Activated CD8-positive, alpha-beta memory T cell treated with anti-CD3 and anti-CD28 coated beads for 24 hours (primary cell): Measurements from ENCODE around the gene OR2S2.
"Not testable (repeated sequence)": the region's sequence is repeated elsewhere in the genome, so short reads cannot be mapped to it uniquely, and the experiment has no call there.

ENCODE experiments used
- DNase-seq: peaks from one replicate; pipeline ENCODE4 v3.0.0-alpha.2; 2020

OR2S2 gene

DNA sequence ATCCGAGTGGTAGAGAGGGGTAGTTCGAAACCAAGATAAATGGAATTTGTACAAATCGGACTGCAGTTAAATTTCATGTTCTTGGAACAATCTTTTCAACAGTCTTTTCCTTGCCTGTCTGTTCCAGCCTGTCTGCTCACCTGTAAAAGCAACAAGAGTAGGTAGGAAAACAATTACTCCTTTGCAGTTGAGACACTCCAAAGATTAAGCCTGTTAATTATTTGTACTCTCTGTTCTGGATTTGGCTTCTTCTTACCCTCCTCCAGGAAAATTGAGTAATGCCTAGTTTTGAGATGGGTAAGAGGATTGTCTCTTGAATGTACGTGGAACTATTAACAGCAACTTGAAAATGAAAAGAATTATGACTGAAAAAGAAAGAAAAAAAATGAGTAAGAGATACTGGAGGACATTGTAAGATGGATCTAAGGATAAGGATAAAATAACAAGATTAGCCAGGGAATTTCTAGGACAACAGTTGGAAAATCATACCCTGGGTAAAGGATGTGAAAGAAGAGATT, 24.3 kb downstream of the OR2S2 start:
- DNase-seq, result no peak

DNA sequence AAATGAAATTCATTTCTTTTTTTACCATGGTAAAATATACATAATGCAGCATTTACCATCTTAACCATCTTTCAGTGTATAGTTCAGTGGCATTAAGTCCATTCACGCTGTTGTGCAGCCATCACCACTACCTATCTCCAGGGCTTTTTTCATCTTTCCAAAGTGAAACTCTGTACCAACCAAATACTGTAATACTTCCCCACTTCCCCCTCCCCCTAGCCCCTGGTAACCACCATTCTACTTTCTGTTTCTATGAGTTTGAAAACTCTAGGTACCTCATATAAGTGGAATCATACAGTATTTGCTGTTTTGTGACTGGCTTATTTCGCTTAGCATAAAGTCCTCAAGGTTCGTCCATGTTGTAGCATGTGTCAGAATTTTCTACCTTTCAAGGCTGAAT, 25.2 kb downstream of the OR2S2 start:
- DNase-seq, result no peak

DNA sequence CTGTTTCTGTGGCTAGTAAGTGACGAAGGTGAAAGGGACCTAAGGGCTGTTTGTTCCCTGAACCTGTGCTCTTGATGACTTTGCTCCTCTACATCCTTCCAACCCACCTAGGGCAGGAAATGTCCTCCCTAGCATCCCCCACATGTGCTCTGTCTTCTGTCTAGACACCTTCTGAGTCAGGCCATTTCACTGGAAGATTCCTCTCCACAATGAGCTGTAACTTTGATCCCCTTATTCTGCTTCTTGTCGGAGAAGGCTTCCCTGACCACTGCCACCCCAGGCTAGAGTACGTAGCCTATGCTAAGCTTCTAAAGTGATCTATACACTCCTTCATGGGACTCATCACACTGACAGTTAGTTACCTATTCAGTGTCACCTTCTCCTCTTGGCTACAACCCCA, 27.0 kb downstream of the OR2S2 start:
- no peak for DNase-seq

DNA sequence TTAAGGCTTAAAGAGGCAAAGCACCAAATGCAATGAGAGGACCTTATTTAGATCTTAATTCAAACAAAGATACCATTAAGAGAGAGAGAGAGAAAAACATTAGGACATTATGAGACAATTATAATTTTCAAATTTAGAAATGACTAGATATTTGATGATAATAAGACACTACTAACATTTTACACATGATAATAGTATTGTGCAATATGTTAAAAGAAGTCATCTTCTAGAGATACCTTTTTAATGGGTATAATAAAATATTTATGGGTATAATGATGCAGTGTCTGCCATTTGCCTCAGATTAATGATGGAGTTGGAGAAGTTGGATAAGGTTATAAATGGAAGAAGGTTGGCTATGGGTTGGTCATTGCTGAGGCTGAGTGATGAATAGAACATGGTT, 27.4 kb downstream of the OR2S2 start:
- DNase-seq, result no peak

DNA sequence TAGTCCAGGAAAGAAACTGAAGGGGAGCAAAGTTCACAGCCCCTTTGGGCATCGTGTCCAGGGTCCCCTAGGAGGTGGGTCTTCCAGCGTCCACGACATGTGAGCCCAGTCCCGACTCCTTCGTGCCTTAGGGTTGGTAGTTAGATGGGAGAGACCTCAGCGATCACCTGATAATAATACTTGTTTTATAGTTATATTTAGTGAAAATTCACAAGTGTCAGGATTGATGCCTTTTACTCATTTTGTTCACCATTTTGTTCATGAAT, 28.6 kb downstream of the OR2S2 start:
- DNase-seq, result no peak

DNA sequence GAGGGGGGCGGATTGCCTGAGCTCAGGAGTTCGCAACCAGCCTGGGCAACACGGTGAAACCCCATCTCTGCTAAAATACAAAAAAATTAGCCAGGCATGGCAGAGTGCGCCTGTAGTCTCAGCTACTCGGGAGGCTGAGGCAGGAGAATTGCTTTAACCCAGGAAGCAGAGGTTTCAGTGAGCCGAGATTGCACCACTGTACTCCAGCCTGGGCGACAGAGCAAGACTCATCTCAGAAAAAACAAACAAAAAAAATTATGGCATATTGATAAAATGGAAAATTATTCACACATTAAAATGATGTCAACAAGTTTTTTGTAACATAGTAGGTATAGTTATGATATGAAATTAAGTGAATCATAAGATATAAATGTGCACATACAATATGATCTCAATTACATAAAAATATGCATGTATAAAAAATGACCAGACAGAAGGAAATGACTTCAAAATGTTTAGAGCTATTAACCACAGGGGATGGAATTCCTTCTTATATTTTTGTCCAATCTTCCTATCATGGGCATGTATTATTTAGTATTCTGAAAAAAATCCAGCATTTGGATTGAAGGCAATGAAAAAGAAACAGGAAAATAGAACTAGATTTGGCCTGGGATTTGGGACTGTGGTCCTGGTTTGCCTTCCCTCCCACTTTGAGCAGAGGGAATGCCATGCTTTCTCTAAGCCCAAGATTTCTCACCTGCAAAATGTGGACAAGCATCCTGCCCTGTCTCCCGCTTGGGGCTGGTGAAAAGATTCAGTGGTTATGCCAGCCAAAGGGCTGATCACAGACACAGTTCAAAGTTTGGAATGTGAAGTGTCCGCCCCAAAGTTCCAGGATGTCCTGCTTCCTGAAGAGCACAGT, 29.1 kb downstream of the OR2S2 start:
- DNase-seq, result no peak

DNA sequence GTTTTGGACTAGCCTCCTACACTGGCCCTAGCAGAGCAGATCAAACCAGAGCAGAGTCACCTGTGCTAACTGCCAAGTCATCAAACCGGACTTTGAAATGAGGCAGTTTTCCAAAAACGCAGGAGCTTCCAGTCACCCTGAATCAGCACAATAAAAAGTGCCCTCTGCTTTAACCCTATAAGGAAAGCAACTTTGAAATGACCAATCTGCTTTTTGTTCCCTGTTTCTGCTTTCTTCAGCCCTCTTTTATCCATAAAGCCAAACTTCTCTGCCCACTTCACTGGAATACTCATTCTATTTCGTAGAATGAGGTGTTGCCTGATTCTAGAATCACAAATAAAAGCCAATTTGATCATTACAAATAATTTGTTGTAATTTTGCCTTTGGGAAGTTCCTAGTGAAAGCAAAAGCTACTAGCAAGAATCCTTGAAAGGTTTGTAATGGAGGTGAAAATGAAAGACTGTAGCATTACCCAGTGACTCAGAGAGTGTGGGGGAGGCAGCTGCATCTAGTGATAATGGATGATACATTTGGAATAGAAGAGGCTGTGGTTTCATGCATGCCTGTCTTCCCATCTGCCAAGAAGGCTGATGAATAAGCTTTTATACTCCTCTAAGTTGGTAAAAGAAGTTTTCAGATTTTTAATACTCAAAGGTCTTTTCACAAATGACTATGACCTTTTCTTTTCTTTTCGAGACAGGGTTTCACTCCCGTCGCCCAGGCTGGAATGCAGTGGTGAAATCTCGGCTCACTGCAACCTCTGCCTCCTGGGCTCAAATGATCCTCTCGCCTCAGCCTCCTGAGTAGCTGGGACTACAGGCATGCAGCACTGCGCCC, 33.8 kb downstream of the OR2S2 start:
- no peak for DNase-seq

DNA sequence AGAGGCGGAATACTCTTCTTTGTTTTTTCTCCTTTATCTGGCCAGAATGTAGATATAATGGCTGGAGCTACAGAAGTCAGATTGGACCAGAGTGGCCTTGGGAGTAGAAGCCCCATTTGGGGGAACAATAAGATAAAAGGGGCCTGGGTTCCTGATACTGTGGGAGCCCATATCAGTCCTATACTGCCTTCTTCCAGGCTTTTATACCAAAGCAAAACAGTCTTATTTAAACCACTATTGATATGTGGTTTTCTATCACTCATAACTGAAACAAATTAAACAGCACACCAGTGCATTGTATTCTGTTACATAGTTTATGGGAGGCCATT, 34.4 kb downstream of the OR2S2 start:
- no peak for DNase-seq

DNA sequence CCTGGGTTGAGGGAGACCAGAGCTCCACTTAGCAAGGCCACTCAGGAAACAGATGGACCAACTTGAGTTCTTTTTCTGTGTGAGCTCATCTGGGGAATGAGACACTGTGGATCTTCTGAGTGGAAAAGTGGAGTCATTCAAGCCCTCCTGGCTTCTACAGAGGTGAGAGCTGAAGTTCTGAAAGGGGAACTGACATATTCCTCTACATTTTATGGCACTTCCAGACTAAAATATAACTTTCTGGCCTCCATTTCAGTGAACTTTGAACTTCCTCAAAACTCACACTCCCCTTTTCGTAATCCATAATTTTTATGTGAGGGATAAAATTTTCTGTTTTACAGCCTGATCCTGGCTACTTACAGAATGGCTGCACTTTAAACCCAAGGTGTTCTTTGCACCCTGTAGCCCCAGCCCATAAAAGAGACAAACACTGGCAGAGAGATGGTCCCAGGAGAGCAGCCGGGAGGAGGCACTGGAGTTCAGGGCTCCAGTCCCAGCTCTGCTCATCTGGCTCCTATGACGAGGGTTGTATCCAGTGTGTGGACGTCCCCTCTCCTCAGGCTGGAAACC, 37.8 kb downstream of the OR2S2 start:
- DNase-seq, result no peak

DNA sequence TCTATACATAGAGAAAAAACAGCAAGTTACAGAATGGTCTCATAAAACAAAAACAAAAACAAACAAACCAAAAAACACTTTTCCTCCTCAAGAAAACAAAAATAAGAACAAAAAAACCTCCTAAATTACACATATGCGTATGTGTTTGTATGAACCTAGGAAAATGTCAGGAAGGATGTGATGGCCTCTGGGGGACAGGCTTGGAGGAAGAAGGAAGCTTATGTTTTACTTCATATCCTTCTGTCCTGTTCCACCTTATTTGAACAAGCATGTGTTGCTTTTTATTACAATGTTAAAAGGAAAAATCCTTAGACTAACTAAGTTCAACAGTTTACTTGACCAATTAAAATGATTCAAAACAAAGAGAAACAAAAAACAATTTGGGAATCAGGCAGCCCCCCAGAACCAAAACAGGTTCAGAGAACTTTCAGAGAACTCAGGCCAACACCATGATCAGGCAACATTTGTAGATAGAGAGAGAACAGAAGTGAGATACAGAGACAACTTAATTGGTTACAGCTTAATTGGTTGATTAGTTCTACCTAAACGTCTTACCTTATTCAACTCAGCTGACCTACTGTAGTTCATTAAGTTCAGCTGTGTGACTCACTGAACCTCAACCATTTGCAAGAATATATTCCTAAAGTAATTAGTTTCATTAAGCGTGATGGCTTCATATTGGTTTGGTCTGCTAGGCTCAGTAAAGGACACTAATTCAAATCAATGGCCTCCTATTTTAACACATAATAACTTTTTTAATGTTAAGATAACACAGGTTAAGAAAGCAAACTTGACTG, 38.5 kb downstream of the OR2S2 start:
- DNase-seq, result no peak

DNA sequence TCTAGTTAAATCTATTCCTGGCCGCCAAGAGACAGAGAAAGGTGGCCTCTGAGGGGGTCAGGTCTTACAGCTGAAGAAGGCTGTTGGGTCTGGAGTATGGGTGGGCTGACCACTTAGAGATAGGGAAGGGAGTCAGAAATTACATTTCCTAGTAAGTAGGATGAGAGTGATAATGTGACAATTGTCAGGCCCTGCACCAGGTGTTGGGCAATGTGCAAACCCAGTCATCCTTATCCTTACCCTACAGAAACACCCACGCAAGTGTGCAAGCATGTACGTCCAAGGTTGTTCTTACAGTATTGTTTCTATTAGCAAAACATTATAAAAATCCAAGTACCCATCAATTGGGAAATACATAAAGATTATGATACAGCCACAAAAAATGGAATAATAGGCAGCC, 39.2 kb downstream of the OR2S2 start:
- DNase-seq, result no peak

DNA sequence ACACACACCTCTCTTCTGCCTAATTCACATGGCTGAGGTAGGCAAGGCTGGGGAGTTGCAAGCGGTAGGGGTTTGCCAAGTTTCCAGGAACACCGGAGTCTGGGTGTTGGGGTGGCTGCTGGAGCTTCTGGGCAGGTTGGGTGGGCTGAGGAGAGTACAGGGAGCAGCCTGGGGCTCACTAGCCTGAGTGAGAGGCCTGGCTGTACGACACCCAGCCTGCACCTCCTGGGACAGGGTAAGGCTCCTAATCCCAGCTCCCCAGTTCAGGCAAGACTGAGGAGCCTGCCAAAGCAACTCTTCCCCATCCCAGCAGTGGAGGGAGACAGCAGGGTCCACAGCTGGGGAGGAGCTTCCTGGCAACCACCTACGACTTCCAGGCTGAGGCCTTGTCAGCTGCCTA, 40.7 kb downstream of the OR2S2 start:
- DNase-seq, result no peak

DNA sequence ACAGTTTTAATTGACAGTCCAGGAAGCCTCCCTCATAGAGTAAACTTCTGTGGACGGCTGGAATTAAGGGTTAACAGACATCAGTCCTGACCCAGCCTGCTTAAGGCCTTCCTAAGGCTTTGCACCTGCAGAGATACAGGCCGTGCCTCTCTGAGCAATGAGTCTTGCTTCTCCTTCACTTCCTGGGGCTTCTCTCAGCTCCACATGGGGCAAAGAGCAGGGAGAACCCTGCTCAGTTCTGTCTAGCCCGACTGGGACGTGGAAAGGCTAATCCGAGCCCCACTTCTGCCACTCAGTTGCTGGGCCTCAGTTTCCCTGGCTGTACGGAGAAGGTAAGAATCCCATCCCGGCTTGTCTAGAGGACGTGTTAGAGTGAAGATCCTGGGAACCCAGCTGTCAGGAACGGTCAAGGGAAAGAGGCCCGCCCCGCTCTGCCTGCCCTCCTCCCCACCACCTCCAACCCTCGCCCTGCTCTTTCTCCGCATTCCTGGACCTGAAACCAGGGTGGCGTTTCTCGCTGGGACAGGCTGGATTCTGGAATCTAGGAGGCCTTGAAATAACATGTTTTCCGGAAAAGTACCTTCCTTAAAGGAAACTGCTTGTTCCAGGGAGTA, 42.2 kb downstream of the OR2S2 start:
- no peak for DNase-seq

DNA sequence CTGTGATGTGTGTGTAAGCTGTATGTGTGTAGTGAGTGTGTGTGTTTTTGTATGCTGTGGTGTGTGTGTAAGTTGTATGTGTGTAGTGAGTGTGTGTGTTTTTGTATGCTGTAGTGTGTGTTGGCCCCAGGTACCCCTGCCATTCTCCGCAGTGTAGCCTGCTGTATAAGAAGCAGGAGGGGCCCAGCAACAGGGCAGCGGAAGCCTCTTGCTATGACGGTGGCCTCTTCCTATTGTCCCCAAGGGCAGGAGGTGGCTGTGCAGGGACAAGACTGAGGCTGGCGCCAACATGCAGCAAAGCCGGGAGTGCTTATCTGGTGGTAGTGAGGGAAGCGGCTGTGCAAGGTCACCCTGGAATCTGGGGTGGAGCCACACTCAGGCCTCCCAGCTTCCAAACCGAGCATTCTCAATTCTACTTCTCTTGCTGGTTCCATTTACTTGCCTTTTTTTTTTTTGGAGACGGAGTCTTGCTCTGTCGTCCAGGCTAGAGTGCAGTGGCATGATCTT, 43.6 kb downstream of the OR2S2 start:
- DNase-seq, result no peak

DNA sequence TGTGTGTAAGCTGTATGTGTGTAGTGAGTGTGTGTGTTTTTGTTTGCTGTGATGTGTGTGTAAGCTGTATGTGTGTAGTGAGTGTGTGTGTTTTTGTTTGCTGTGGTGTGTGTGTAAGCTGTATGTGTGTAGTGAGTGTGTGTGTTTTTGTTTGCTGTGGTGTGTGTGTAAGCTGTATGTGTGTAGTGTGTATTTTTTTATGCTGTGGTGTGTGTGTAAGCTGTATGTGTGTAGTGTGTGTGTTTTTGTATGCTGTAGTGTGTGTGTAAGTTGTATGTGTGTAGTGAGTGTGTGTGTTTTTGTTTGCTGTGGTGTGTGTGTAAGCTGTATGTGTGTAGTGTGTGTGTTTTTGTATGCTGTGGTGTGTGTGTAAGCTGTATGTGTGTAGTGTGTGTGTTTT, 44.5 kb downstream of the OR2S2 start:
- DNase-seq, result not testable (repeated sequence)

DNA sequence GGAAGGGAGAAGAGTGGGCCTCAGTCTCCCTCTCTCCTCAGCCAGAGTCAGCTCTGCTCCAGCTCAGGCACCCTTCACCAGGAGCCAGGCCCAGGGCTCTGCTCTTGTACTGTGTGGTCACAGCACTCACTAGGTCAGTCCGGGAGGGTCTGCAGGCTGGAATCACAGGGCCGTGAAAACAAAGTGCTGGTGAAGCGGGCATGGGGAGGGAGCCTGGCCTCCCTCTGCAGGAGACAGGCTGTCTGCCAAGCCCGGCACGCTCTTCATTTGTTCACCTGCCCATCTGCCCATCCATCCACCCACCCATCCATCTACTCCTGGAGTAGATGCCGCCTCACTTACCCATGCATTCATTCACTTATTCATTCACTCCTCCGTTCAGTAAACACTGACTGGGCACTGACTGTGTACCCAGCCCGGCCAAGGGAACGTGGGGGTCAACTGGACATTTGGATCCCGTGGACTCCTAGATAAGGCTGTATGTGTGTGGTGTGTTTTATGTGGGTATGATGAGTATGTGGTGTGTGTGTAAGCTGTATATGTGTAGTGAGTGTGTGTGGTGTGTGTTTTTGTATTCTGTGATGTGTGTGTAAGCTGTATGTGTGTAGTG, 45.1 kb downstream of the OR2S2 start:
- no peak for DNase-seq

DNA sequence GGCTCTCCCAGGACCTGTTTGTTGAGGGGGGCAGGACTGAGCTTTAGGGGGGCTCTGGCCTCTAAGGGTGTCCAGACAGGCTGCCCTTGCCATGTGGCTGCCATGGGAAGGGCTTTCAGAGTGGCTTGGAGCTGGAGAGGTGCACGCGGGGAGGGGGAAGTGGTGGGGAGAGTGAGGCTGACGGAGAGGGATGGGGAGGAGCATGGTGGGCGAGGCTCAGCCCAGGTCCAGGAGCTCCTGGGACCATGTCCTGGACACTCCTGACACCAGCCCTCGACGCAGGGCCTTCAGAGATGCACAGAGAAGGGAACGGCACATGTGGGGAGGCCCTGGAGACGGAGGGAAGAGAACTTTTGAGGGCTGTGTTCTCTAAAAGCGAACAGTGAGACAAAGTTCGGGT, 46.3 kb downstream of the OR2S2 start:
- no peak for DNase-seq

DNA sequence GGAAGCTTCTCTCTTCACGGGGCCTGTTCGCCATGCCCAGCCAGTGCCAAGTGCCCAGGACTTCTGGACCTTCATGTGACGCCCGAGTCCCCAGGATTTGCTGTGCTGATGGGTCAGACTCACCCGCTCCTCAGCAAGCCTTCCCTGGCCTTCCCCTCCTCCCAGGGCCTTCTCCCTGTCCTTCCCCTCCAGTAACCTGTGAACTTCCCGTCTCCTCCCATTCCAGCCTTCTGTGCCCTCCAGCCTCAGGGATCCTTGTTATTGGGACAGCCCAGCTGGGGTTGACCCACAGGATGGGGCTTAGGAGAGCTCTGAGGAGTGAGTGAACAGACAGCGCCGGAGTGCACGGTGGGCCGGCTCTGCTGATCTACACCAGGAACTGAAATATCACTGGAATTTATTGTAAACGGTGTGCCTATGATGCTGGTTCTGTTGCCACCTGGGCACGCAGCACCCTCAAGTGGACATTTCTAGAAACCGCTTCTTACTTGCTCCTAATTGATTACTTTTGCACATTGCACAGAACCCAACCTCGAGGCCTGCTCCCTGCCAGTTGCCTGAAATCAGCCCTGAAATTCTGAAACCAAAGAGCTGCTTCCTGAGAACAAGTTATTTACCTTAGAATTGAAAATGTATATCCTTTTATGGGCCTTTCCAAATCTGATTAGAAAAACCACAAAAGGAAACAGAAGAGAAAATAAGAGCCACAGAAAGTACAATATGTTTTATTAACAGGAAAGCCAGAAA, 47.2 kb downstream of the OR2S2 start:
- DNase-seq, result no peak

DNA sequence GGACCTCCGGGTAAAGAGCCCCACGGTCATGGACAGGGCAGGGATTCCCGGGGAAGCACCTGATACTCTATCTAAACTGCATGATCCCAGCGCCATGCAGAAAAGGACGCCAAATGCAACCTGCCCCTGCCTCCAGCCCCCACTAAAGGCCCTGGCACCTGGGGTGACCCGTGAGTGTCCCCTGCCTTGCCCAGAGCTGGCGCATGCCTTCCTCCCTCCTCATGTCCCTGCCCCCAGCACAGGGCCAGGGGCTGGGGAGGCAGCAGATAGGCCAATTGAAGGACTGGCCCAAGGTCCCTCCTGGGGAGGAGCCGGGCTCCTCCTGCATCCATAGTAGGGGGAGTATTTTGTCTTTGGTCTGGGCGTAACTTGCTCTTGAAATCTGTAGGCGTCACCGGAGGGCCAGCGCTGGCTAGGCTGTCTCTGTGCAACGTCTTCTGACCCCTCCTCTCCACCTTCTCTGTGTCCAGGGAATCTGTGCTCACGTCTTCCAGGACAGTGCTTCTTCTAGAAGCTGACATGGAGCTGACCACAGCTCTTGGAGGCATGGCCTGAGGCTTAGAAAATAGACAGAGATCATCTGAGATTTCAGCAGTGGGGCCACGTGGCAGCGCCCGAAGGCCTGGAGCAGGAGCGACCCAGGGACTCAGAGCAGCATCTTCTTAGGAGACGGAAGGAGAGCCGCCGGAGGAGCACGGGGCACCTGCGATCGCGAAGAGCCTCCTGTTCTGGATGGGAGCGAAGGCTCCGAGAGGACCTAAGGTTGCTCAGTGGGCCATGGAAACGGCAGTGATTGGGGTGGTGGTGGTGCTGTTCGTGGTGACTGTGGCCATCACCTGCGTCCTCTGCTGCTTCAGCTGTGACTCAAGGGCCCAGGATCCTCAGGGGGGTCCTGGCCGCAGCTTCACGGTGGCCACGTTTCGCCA, 48.0 kb downstream of the OR2S2 start:
- no peak for DNase-seq

DNA sequence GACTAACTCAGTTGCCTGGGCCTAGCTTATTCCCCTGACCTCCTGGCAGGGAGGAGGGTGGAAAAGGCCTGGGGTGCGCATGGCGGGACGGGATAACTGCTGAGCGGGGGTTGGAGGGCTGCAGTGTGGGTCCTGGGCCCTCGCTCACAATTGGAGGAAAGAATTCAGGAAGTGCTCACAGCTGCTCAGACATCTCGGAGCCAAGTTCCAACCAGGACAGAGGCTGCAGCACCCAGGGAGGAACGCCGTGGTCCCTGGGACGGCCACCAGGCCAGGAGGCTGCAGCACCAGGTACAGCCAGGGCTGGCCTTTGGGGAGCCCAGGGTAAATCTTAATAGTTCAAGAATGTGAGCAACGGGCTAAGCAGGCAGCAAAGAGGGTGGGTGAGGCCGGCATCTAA, 48.7 kb downstream of the OR2S2 start, which contains the start of gene SPAAR:
SPAAR (plus strand) TSS at position 217 of the 400 bp plus-strand sequence. CDS start 974 bp downstream, outside the sequence.
- DNase-seq, result no peak
